Measurements from ENCODE around the gene NSL1. TPM values are rescaled to one million over a fixed set of nuclear protein-coding genes. Genes with fewer than 3 reads are reported as not detected.

The NSL1 gene
- polyA plus RNA-seq, 1 donor from 2014 or later, result 71.5 TPM

- H3K9me3 Mint-ChIP-seq, result no peaks in the 10 kb centered on the region
- no peaks in the 10 kb centered on the region for H3K36me3 Mint-ChIP-seq
- H3K4me1 Mint-ChIP-seq, result peaks cover 27 to 44% (median 36%) of the 10 kb centered on the region in 3 donors
- no peaks in the 10 kb centered on the region for H3K27me3 Mint-ChIP-seq
- H3K4me3 Mint-ChIP-seq, result peak within 1 kb of the TSS; percentile 84 to 96 (median 90)
- peak within 1 kb of the TSS in 1 of 3 donors; percentile 88 for H3K27ac Mint-ChIP-seq
Measured at GRCh38 chr1:212699625-212700222, 91.9 kb downstream of the NSL1 start, which contains the start of gene BATF3. Gene BATF3, minus strand, starts transcription at chr1:212699840. Its CDS starts 78 bp downstream, at chr1:212699762.

- H3K27ac Mint-ChIP-seq, result no peak overlapping the region
- peak overlapping the region; percentile 84 to 96 (median 90) for H3K4me3 Mint-ChIP-seq
- no peaks in the 10 kb centered on the region for H3K9me3 Mint-ChIP-seq
- peaks cover 27 to 41% (median 36%) of the 10 kb centered on the region in 3 donors for H3K4me1 Mint-ChIP-seq
- H3K36me3 Mint-ChIP-seq, result no peaks in the 10 kb centered on the region
- no peaks in the 10 kb centered on the region for H3K27me3 Mint-ChIP-seq
Measured at GRCh38 chr1:212699104-212699624, 92.4 kb downstream of the NSL1 start.

GRCh38 chr1:212698467-212699103, 93.0 kb downstream of the NSL1 start:
- Mint-ChIP-seq H3K9me3 (no peaks in the 10 kb centered on the region), H3K27me3 (no peaks in the 10 kb centered on the region), H3K4me1 (peaks cover 27 to 41% (median 36%) of the 10 kb centered on the region in 3 donors), H3K4me3 (peak overlapping the region; percentile 84 to 96 (median 88)), H3K36me3 (no peaks in the 10 kb centered on the region), H3K27ac (no peak overlapping the region)

GRCh38 chr1:212696721-212697331, 94.8 kb downstream of the NSL1 start:
- no peaks in the 10 kb centered on the region for H3K36me3 Mint-ChIP-seq
- H3K9me3 Mint-ChIP-seq, result no peaks in the 10 kb centered on the region
- peaks cover 25 to 34% (median 30%) of the 10 kb centered on the region in 3 donors for H3K4me1 Mint-ChIP-seq
- H3K27me3 Mint-ChIP-seq, result no peaks in the 10 kb centered on the region
- peak overlapping the region in 2 of 4 donors; percentile 75 to 79 for H3K4me3 Mint-ChIP-seq
- H3K27ac Mint-ChIP-seq, result no peak overlapping the region

GRCh38 chr1:212692774-212693644, 98.6 kb downstream of the NSL1 start:
- H3K36me3 Mint-ChIP-seq, result no peaks in the 10 kb centered on the region
- peaks cover 12 to 16% (median 13%) of the 10 kb centered on the region in 3 donors for H3K4me1 Mint-ChIP-seq
- no peak overlapping the region for H3K4me3 Mint-ChIP-seq
- H3K27me3 Mint-ChIP-seq, result peaks cover 2% of the 10 kb centered on the region
- no peak overlapping the region for H3K27ac Mint-ChIP-seq
- H3K9me3 Mint-ChIP-seq, result no peaks in the 10 kb centered on the region

- Mint-ChIP-seq H3K27ac (no peak overlapping the region), H3K4me1 (peaks cover 4 to 10% (median 4%) of the 10 kb centered on the region in 3 donors), H3K36me3 (no peaks in the 10 kb centered on the region), H3K27me3 (peaks cover 6% of the 10 kb centered on the region), H3K9me3 (no peaks in the 10 kb centered on the region), H3K4me3 (no peak overlapping the region)
Measured at GRCh38 chr1:212691561-212692071, 100.0 kb downstream of the NSL1 start.

GRCh38 chr1:212690816-212691403, 100.7 kb downstream of the NSL1 start:
- Mint-ChIP-seq H3K4me1 (peaks cover 0 to 4% (median 2%) of the 10 kb centered on the region in 3 donors), H3K36me3 (no peaks in the 10 kb centered on the region), H3K4me3 (peak overlapping the region in 1 of 4 donors; percentile 32), H3K27me3 (peaks cover 6% of the 10 kb centered on the region), H3K9me3 (no peaks in the 10 kb centered on the region), H3K27ac (no peak overlapping the region)

GRCh38 chr1:212689758-212690529, 101.6 kb downstream of the NSL1 start:
- Mint-ChIP-seq H3K27ac (no peak overlapping the region), H3K9me3 (no peaks in the 10 kb centered on the region), H3K36me3 (no peaks in the 10 kb centered on the region), H3K4me3 (no peak overlapping the region), H3K4me1 (peaks cover 0 to 2% (median 0%) of the 10 kb centered on the region in 3 donors), H3K27me3 (peaks cover 6% of the 10 kb centered on the region)

GRCh38 chr1:212689196-212689725, 102.3 kb downstream of the NSL1 start:
- Mint-ChIP-seq H3K4me3 (no peak overlapping the region), H3K27ac (no peak overlapping the region), H3K9me3 (no peaks in the 10 kb centered on the region), H3K4me1 (peaks cover 0 to 2% (median 0%) of the 10 kb centered on the region in 3 donors), H3K36me3 (no peaks in the 10 kb centered on the region), H3K27me3 (peaks cover 6% of the 10 kb centered on the region)

- Mint-ChIP-seq H3K9me3 (no peaks in the 10 kb centered on the region), H3K4me1 (peaks cover 7 to 8% (median 8%) of the 10 kb centered on the region in 3 donors), H3K27ac (no peak overlapping the region)
Measured at GRCh38 chr1:212688341-212689047, 103.1 kb downstream of the NSL1 start.

GRCh38 chr1:212687811-212688210, 103.8 kb downstream of the NSL1 start:
- H3K36me3 Mint-ChIP-seq, result no peaks in the 10 kb centered on the region
- H3K27ac Mint-ChIP-seq, result peak overlapping the region in 1 of 3 donors; percentile 89
- peaks cover 6% of the 10 kb centered on the region for H3K27me3 Mint-ChIP-seq
- no peak overlapping the region for H3K4me3 Mint-ChIP-seq
- H3K4me1 Mint-ChIP-seq, result peaks cover 13 to 14% (median 14%) of the 10 kb centered on the region in 3 donors
- no peaks in the 10 kb centered on the region for H3K9me3 Mint-ChIP-seq

More at GRCh38 chr1:212688341-212689047, 103.1 kb downstream of the NSL1 start:
- Mint-ChIP-seq H3K27me3 (peaks cover 6% of the 10 kb centered on the region), H3K36me3 (no peaks in the 10 kb centered on the region), H3K4me3 (no peak overlapping the region)

- H3K36me3 Mint-ChIP-seq, result no peaks in the 10 kb centered on the region
- no peaks in the 10 kb centered on the region for H3K9me3 Mint-ChIP-seq
- peaks cover 5% of the 10 kb centered on the region for H3K27me3 Mint-ChIP-seq
- H3K4me1 Mint-ChIP-seq, result peaks cover 13 to 19% (median 17%) of the 10 kb centered on the region in 3 donors
- no peak overlapping the region for H3K4me3 Mint-ChIP-seq
- H3K27ac Mint-ChIP-seq, result no peak overlapping the region
Measured at GRCh38 chr1:212686591-212686990, 105.0 kb downstream of the NSL1 start.

- H3K27me3 Mint-ChIP-seq, result peaks cover 4% of the 10 kb centered on the region
- H3K9me3 Mint-ChIP-seq, result no peaks in the 10 kb centered on the region
- H3K4me3 Mint-ChIP-seq, result no peak overlapping the region
- H3K27ac Mint-ChIP-seq, result no peak overlapping the region
- H3K4me1 Mint-ChIP-seq, result peaks cover 16 to 20% (median 18%) of the 10 kb centered on the region in 3 donors
- H3K36me3 Mint-ChIP-seq, result no peaks in the 10 kb centered on the region
Measured at GRCh38 chr1:212686069-212686468, 105.5 kb downstream of the NSL1 start.

Data from IgD-negative memory B cell (primary cell).